ENCODE measurements around the gene LIMA1. TPM values are rescaled to one million over a fixed set of nuclear protein-coding genes. Genes with fewer than 3 reads are reported as not detected.

LIMA1 gene
- total RNA-seq, 1 donor from 2014 or later, result 96.6 TPM

- Mint-ChIP-seq H3K4me1 (ENCODE audit: unreplicated experiment) (peaks cover 30% of the 10 kb centered on the region), H3K4me3 (ENCODE audit: unreplicated experiment) (no peak overlapping the region), H3K27ac (ENCODE audit: unreplicated experiment) (no peak overlapping the region), H3K9me3 (ENCODE audit: unreplicated experiment) (peaks cover 4% of the 10 kb centered on the region), H3K36me3 (ENCODE audit: unreplicated experiment) (peaks cover 1% of the 10 kb centered on the region), H3K27me3 (ENCODE audit: unreplicated experiment) (no peaks in the 10 kb centered on the region)
- TF ChIP-seq CTCF (IDR thresholded peaks at IDR 0.05), result no peak
- no peak for DNase-seq (ENCODE audit: extremely low spot score, unreplicated experiment)
These were observed 21.7 kb downstream of the LIMA1 start for GRCh38 chr12:50261654-50262053.

- Mint-ChIP-seq H3K4me1 (ENCODE audit: unreplicated experiment) (peaks cover 33% of the 10 kb centered on the region), H3K36me3 (ENCODE audit: unreplicated experiment) (no peaks in the 10 kb centered on the region), H3K27me3 (ENCODE audit: unreplicated experiment) (no peaks in the 10 kb centered on the region), H3K9me3 (ENCODE audit: unreplicated experiment) (no peaks in the 10 kb centered on the region), H3K4me3 (ENCODE audit: unreplicated experiment) (no peak overlapping the region), H3K27ac (ENCODE audit: unreplicated experiment) (peak overlapping the region; percentile 83)
- DNase-seq (ENCODE audit: extremely low spot score, unreplicated experiment), result no peak
- no peak for TF ChIP-seq CTCF (IDR thresholded peaks at IDR 0.05)
These were observed 25.2 kb downstream of the LIMA1 start for GRCh38 chr12:50258167-50258551.

GRCh38 chr12:50257236-50258166, 25.8 kb downstream of the LIMA1 start:
- Mint-ChIP-seq H3K27me3 (ENCODE audit: unreplicated experiment) (no peaks in the 10 kb centered on the region), H3K4me1 (ENCODE audit: unreplicated experiment) (peaks cover 33% of the 10 kb centered on the region), H3K4me3 (ENCODE audit: unreplicated experiment) (peak overlapping the region; percentile 46), H3K27ac (ENCODE audit: unreplicated experiment) (peak overlapping the region; percentile 83), H3K36me3 (ENCODE audit: unreplicated experiment) (no peaks in the 10 kb centered on the region), H3K9me3 (ENCODE audit: unreplicated experiment) (no peaks in the 10 kb centered on the region)
- no peak for TF ChIP-seq CTCF (IDR thresholded peaks at IDR 0.05)
- no peak for DNase-seq (ENCODE audit: extremely low spot score, unreplicated experiment)

GRCh38 chr12:50256761-50257160, 26.6 kb downstream of the LIMA1 start:
- DNase-seq (ENCODE audit: extremely low spot score, unreplicated experiment), result no peak
- no peak for TF ChIP-seq CTCF (IDR thresholded peaks at IDR 0.05)
- Mint-ChIP-seq H3K9me3 (ENCODE audit: unreplicated experiment) (no peaks in the 10 kb centered on the region), H3K27me3 (ENCODE audit: unreplicated experiment) (no peaks in the 10 kb centered on the region), H3K27ac (ENCODE audit: unreplicated experiment) (no peak overlapping the region), H3K4me1 (ENCODE audit: unreplicated experiment) (peaks cover 36% of the 10 kb centered on the region), H3K36me3 (ENCODE audit: unreplicated experiment) (no peaks in the 10 kb centered on the region), H3K4me3 (ENCODE audit: unreplicated experiment) (no peak overlapping the region)

GRCh38 chr12:50252977-50253602, 30.2 kb downstream of the LIMA1 start:
- Mint-ChIP-seq H3K4me1 (ENCODE audit: unreplicated experiment) (peaks cover 26% of the 10 kb centered on the region), H3K9me3 (ENCODE audit: unreplicated experiment) (no peaks in the 10 kb centered on the region), H3K36me3 (ENCODE audit: unreplicated experiment) (peaks cover 5% of the 10 kb centered on the region), H3K27me3 (ENCODE audit: unreplicated experiment) (no peaks in the 10 kb centered on the region), H3K27ac (ENCODE audit: unreplicated experiment) (no peak overlapping the region), H3K4me3 (ENCODE audit: unreplicated experiment) (no peak overlapping the region)
- DNase-seq (ENCODE audit: extremely low spot score, unreplicated experiment), result no peak
- no peak for TF ChIP-seq CTCF (IDR thresholded peaks at IDR 0.05)
